ENCODE measurements around the gene DIP2C.

Gene DIP2C

DNA sequence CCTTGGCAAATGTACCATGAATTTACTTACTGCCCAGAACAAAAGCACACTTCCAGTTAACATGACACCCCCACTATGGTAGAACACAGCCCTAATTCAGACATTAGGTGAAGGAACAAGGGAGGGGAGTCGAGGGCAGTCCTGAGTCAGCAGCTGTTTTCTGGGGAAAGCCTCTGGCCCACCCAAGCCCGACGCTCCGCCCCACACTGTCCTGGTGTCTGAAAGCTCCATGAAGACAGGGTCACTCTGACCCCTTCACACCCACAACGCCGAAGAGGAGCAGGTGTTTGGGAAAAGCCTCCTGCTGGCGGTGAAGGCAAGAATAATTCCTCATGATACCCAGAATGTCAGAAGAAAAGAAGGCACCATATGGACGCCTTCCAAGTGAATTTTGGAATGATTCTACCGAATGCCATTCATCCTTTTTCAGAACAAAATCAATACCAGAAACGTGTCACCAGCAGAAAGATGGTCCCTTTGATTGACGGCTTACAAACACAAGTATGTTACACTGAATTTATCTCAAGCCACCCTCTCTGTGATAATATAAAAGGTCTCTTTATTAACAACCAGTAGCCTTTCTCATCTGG lies 172.1 kb downstream of the DIP2C start:
- H3K9ac ChIP-seq (ENCODE audit: low read depth, low read length): no peak overlapping the region
- no peak overlapping the region for H2AFZ ChIP-seq (ENCODE audit: low read depth, low read length)
- peaks cover 8% of the 10 kb centered on the region for H4K20me1 ChIP-seq (ENCODE audit: insufficient read depth, low read length)
- peaks cover 9% of the 10 kb centered on the region for H3K27me3 ChIP-seq (ENCODE audit: insufficient read depth, low read length, poor library complexity)
- no peaks in the 10 kb centered on the region for H3K4me1 ChIP-seq (ENCODE audit: insufficient read depth, low read length)
- H3K27ac ChIP-seq (ENCODE audit: low read length): no peak overlapping the region
- DNase-seq: no peak
- no peak for ATAC-seq (ENCODE audit: insufficient read depth, low read depth)
- no peak for TF ChIP-seq EZH2 (IDR thresholded peaks at IDR 0.05; ENCODE audit: borderline replicate concordance, low read depth, low read length, severe bottlenecking)
- TF ChIP-seq, protein P1, sequence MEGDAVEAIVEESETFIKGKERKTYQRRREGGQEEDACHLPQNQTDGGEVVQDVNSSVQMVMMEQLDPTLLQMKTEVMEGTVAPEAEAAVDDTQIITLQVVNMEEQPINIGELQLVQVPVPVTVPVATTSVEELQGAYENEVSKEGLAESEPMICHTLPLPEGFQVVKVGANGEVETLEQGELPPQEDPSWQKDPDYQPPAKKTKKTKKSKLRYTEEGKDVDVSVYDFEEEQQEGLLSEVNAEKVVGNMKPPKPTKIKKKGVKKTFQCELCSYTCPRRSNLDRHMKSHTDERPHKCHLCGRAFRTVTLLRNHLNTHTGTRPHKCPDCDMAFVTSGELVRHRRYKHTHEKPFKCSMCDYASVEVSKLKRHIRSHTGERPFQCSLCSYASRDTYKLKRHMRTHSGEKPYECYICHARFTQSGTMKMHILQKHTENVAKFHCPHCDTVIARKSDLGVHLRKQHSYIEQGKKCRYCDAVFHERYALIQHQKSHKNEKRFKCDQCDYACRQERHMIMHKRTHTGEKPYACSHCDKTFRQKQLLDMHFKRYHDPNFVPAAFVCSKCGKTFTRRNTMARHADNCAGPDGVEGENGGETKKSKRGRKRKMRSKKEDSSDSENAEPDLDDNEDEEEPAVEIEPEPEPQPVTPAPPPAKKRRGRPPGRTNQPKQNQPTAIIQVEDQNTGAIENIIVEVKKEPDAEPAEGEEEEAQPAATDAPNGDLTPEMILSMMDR (IDR thresholded peaks at IDR 0.05; ENCODE audit: borderline replicate concordance, extremely low read depth, low read length, poor library complexity, severe bottlenecking): no peak
- H3K4me3 ChIP-seq (ENCODE audit: low read depth in 1 of 2, low read length in 2 of 2): no peak overlapping the region
- H3K79me2 ChIP-seq (ENCODE audit: insufficient read depth, low read length): no peaks in the 10 kb centered on the region
- no peaks in the 10 kb centered on the region for H3K36me3 ChIP-seq (ENCODE audit: insufficient read depth, low read length)
- H3K4me2 ChIP-seq (ENCODE audit: insufficient read depth, low read length): no peak overlapping the region
- no peaks in the 10 kb centered on the region for H3K9me3 ChIP-seq (ENCODE audit: insufficient read depth, low read length, severe bottlenecking)

DNA sequence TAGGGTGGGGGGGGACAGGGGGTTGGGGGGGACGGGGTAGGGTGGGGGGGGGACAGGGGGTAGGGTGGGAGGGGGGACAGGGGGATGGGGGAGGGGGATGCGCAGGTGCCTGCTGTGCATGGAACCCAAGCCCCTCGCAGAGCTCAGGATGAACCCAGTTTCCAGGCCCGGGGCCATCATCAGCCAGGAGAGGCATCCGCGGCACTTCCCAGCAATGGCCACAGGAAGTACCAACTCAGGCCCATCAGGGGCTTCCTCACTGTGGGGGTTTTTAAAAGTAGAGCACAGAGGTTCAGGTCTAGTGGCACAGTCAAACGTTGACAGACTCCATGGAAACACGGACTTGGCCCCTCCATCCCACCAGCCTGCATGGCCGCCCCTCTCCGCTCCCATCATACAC lies 172.7 kb downstream of the DIP2C start:
- no peak overlapping the region for H3K27ac ChIP-seq (ENCODE audit: low read length)
- no peak overlapping the region for H3K4me3 ChIP-seq (ENCODE audit: low read depth in 1 of 2, low read length in 2 of 2)
- no peaks in the 10 kb centered on the region for H3K4me1 ChIP-seq (ENCODE audit: insufficient read depth, low read length)
- peaks cover 9% of the 10 kb centered on the region for H3K27me3 ChIP-seq (ENCODE audit: insufficient read depth, low read length, poor library complexity)
- TF ChIP-seq EZH2 (IDR thresholded peaks at IDR 0.05; ENCODE audit: borderline replicate concordance, low read depth, low read length, severe bottlenecking): no peak
- TF ChIP-seq, protein P1 (IDR thresholded peaks at IDR 0.05; ENCODE audit: borderline replicate concordance, extremely low read depth, low read length, poor library complexity, severe bottlenecking): no peak
- no peaks in the 10 kb centered on the region for H3K36me3 ChIP-seq (ENCODE audit: insufficient read depth, low read length)
- ATAC-seq (ENCODE audit: insufficient read depth, low read depth) (no peak), DNase-seq (no peak)
- H3K9ac ChIP-seq (ENCODE audit: low read depth, low read length): no peak overlapping the region
- H3K4me2 ChIP-seq (ENCODE audit: insufficient read depth, low read length): no peak overlapping the region
- no peaks in the 10 kb centered on the region for H3K79me2 ChIP-seq (ENCODE audit: insufficient read depth, low read length)
- no peaks in the 10 kb centered on the region for H3K9me3 ChIP-seq (ENCODE audit: insufficient read depth, low read length, severe bottlenecking)
- peaks cover 8% of the 10 kb centered on the region for H4K20me1 ChIP-seq (ENCODE audit: insufficient read depth, low read length)
- H2AFZ ChIP-seq (ENCODE audit: low read depth, low read length): no peak overlapping the region

DNA sequence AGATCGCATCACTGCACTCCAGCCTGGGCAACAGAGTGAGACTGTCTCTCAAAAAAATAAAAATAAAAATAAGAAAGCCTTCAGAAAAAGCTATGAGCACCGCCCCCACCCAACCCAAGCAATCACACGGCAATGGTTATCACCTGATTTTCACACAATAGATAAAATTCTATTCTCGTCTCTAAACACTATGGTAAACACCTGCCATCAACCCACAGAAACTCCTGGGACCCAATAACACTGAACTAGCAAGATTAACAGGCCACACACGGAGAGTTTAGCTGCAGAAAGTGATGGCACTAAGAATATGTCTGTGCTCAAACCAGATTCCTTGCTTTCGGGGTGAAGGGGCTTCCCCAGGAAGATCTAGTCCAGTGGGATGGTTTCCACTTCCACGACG lies 173.8 kb downstream of the DIP2C start:
- no peaks in the 10 kb centered on the region for H3K79me2 ChIP-seq (ENCODE audit: insufficient read depth, low read length)
- no peak overlapping the region for H2AFZ ChIP-seq (ENCODE audit: low read depth, low read length)
- H3K9ac ChIP-seq (ENCODE audit: low read depth, low read length): no peak overlapping the region
- DNase-seq: no peak
- TF ChIP-seq, protein P1 (IDR thresholded peaks at IDR 0.05; ENCODE audit: borderline replicate concordance, extremely low read depth, low read length, poor library complexity, severe bottlenecking): no peak
- TF ChIP-seq EZH2 (IDR thresholded peaks at IDR 0.05; ENCODE audit: borderline replicate concordance, low read depth, low read length, severe bottlenecking): no peak
- no peaks in the 10 kb centered on the region for H3K4me1 ChIP-seq (ENCODE audit: insufficient read depth, low read length)
- H3K27me3 ChIP-seq (ENCODE audit: insufficient read depth, low read length, poor library complexity): peaks cover 4% of the 10 kb centered on the region
- peaks cover 8% of the 10 kb centered on the region for H4K20me1 ChIP-seq (ENCODE audit: insufficient read depth, low read length)
- no peak for ATAC-seq (ENCODE audit: insufficient read depth, low read depth)
- no peak overlapping the region for H3K4me2 ChIP-seq (ENCODE audit: insufficient read depth, low read length)
- no peaks in the 10 kb centered on the region for H3K36me3 ChIP-seq (ENCODE audit: insufficient read depth, low read length)
- H3K9me3 ChIP-seq (ENCODE audit: insufficient read depth, low read length, severe bottlenecking): no peaks in the 10 kb centered on the region
- H3K27ac ChIP-seq (ENCODE audit: low read length): no peak overlapping the region
- no peak overlapping the region for H3K4me3 ChIP-seq (ENCODE audit: low read depth in 1 of 2, low read length in 2 of 2)

Measured in DND-41 (cell line).